HepG2 (cell line): ENCODE measurements around the gene LRPAP1. TPM values are rescaled to one million over a fixed set of nuclear protein-coding genes. Genes with fewer than 3 reads are reported as not detected.

Source experiments
- CBX5 ChIP-seq: sonication (generic); formaldehyde crosslinking; IDR thresholded peaks from 2 replicates; pipeline ENCODE4 v1.4.0; 2020; ENCODE audit warnings: missing genetic modification reagents, borderline replicate concordance
- CCAR2 ChIP-seq: fragments of 200-400 bp; formaldehyde crosslinking; optimal IDR thresholded peaks from 2 replicates; pipeline ENCODE3; 2018; ENCODE audit warnings: low read depth, mild to moderate bottlenecking, low read length, moderate library complexity
- DNMT1 ChIP-seq: sonication (generic); formaldehyde crosslinking; IDR thresholded peaks from 2 replicates; pipeline ENCODE4 v1.5.1; 2020; ENCODE audit warnings: mild to moderate bottlenecking, missing genetic modification reagents
- EHMT2 ChIP-seq: fragments of 200-600 bp; sonication (generic); IDR thresholded peaks from 2 replicates; pipeline ENCODE4 v1.7.0; 2017; ENCODE audit warnings: antibody characterized with exemption, low read depth, low read length, borderline replicate concordance
- ETV5 ChIP-seq: IDR thresholded peaks from 2 replicates; pipeline ENCODE4 v1.6.1; 2018; ENCODE audit warnings: missing biosample characterization, missing genetic modification reagents, inconsistent platforms, borderline replicate concordance
- HMGA1 ChIP-seq: sonication (generic); formaldehyde crosslinking; conservative IDR thresholded peaks from 2 replicates; pipeline ENCODE4 v1.4.0; 2020; ENCODE audit warnings: missing genetic modification reagents
- JUN ChIP-seq: sonication (generic); formaldehyde crosslinking; IDR thresholded peaks from 2 replicates; pipeline ENCODE4 v1.4.0; 2020; ENCODE audit warnings: mild to moderate bottlenecking, missing genetic modification reagents
- MEIS2 ChIP-seq: sonication (generic); formaldehyde crosslinking; IDR thresholded peaks from 2 replicates; pipeline ENCODE4 v1.9.0; 2021; ENCODE audit warnings: mild to moderate bottlenecking, missing genetic modification reagents
- MYNN ChIP-seq: sonication (generic); formaldehyde crosslinking; IDR thresholded peaks from 2 replicates; pipeline ENCODE4 v1.4.0; 2020; ENCODE audit warnings: mild to moderate bottlenecking, low read depth, missing genetic modification reagents
- PCBP1 ChIP-seq: fragments of 200-400 bp; formaldehyde crosslinking; IDR thresholded peaks from 2 replicates; pipeline ENCODE4 v1.6.1; 2017; ENCODE audit warnings: mild to moderate bottlenecking, low read depth, low read length, borderline replicate concordance
- PHF20 ChIP-seq: sonication (generic); formaldehyde crosslinking; IDR thresholded peaks from 2 replicates; pipeline ENCODE4 v1.5.0; 2020; ENCODE audit warnings: mild to moderate bottlenecking, missing genetic modification reagents
- POLR2AphosphoS5 ChIP-seq: IDR thresholded peaks from 2 replicates; pipeline ENCODE4 v1.6.1; 2012; ENCODE audit warnings: low read depth, low read length
- RBAK ChIP-seq: sonication (generic); formaldehyde crosslinking; IDR thresholded peaks from 2 replicates; pipeline ENCODE4 v1.5.1; 2020; ENCODE audit warnings: mild to moderate bottlenecking, missing genetic modification reagents
- SRSF1 ChIP-seq: fragments of 200-400 bp; formaldehyde crosslinking; optimal IDR thresholded peaks from 2 replicates; pipeline ENCODE3; 2017; ENCODE audit warnings: mild to moderate bottlenecking, low read depth, low read length, moderate library complexity
- TBP ChIP-seq: sonication (generic); formaldehyde crosslinking; IDR thresholded peaks from 2 replicates; pipeline ENCODE4 v1.5.0; 2020; ENCODE audit warnings: missing genetic modification reagents
- THAP11 ChIP-seq: IDR thresholded peaks from 2 replicates; pipeline ENCODE4 v1.6.1; 2016; ENCODE audit warnings: missing biosample characterization, missing genetic modification reagents
- ZBTB7B ChIP-seq: sonication (generic); formaldehyde crosslinking; IDR thresholded peaks from 2 replicates; pipeline ENCODE4 v1.4.0; 2020; ENCODE audit warnings: missing genetic modification reagents
- ZNF34 ChIP-seq: sonication (generic); formaldehyde crosslinking; IDR thresholded peaks from 2 replicates; pipeline ENCODE4 v1.4.0; 2020; ENCODE audit warnings: mild to moderate bottlenecking, missing genetic modification reagents, borderline replicate concordance
- ZNF468 ChIP-seq: sonication (generic); formaldehyde crosslinking; IDR thresholded peaks from 2 replicates; pipeline ENCODE4 v1.8.0; 2022; ENCODE audit warnings: mild to moderate bottlenecking, moderate library complexity, missing genetic modification reagents
- ZNF530 ChIP-seq: sonication (generic); formaldehyde crosslinking; IDR thresholded peaks from 2 replicates; pipeline ENCODE4 v1.5.0; 2020; ENCODE audit warnings: low read depth, mild to moderate bottlenecking, missing genetic modification reagents
- ZNF782 ChIP-seq: sonication (generic); formaldehyde crosslinking; IDR thresholded peaks from 2 replicates; pipeline ENCODE4 v1.4.0; 2020; ENCODE audit warnings: missing genetic modification reagents, mild to moderate bottlenecking, borderline replicate concordance
- polyA plus RNA-seq, 8 experiments: library from polyadenylated mRNA; depleted of rRNA in 3 of 8; stranded (reverse) in 7 of 8; unstranded in 1 of 8; fragments of >200 nt; fragmentation: Illumina TruSeq in 4 of 8; extraction: Trizol in 4 of 8; gene quantifications; 2 replicates each; pipeline versions ENCODE4 v1.2.1 to v1.2.3, GENCODE V29; 2011 to 2016; ENCODE audit warnings: low read depth in 4 of 8, missing spikeins in 1 of 8, mixed read lengths in 1 of 8; ENCODE audit not compliant: insufficient read depth in 1 of 8
- total RNA-seq, 5 experiments: library from RNA; depleted of rRNA; stranded (reverse); fragments of >200 nt; fragmentation: Illumina TruSeq; extraction: Trizol; gene quantifications; 2 replicates each; pipeline ENCODE4 v1.2.3, GENCODE V29; 2016; ENCODE audit warnings: low read depth in 1 of 5
- TF ChIP-seq, protein P1 (sequence below): sonication (generic); formaldehyde crosslinking; IDR thresholded peaks from 2 replicates; pipeline ENCODE4 v1.5.1; 2020; ENCODE audit warnings: missing genetic modification reagents, mild to moderate bottlenecking, borderline replicate concordance
- TF ChIP-seq, protein P2 (sequence below): IDR thresholded peaks from 2 replicates; pipeline ENCODE4 v1.6.1; 2016; ENCODE audit warnings: missing biosample characterization, missing genetic modification reagents, low read depth
- TF ChIP-seq, protein P3 (sequence below), 2 experiments: IDR thresholded peaks; 2 replicates each; pipeline ENCODE4 v1.6.1; 2011 to 2012; ENCODE audit warnings: low read length in 2 of 2, borderline replicate concordance in 1 of 2, low read depth in 1 of 2, mild to moderate bottlenecking in 1 of 2, moderate library complexity in 1 of 2
- TF ChIP-seq, protein P4 (sequence below): sonication (generic); formaldehyde crosslinking; IDR thresholded peaks from 2 replicates; pipeline ENCODE4 v1.4.0; 2020; ENCODE audit warnings: mild to moderate bottlenecking, low read depth, missing genetic modification reagents

Gene LRPAP1
- total and polyA plus RNA-seq, 2 of the 13 experiments (the other 11 are each of a cell fraction or from before 2014, with no cell fraction given): 153 to 191 TPM

DNA sequence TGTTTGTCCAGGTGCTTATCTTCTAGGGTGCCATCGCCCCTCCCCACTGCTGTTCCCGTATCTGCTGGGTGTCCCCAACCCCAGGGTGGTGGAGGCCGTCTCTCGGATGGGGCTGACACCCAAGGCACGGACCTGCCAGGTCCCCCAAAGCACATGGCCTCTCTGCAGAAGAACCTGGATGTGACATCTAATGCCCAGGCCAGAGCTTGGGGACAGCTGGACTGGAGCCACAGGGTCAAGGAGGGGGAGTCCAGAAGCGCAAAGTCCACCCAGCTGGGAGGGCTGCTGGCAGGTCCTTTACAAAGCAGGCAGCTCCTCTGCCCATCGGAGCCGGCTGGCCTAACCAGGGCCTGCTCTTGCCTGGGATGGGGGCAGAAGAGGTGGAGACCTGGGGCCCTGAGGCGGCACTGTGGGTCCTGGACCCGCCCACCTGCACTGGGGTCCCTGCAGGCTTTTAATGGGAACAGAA, 69.9 kb downstream of the LRPAP1 start (continued):
- no peak for TF ChIP-seq EHMT2
- TF ChIP-seq MYNN: no peak
- TF ChIP-seq DNMT1 (CRISPR knock-in tag): no peak
- TF ChIP-seq MEIS2 (CRISPR knock-in tag): no peak
- TF ChIP-seq, protein P1, sequence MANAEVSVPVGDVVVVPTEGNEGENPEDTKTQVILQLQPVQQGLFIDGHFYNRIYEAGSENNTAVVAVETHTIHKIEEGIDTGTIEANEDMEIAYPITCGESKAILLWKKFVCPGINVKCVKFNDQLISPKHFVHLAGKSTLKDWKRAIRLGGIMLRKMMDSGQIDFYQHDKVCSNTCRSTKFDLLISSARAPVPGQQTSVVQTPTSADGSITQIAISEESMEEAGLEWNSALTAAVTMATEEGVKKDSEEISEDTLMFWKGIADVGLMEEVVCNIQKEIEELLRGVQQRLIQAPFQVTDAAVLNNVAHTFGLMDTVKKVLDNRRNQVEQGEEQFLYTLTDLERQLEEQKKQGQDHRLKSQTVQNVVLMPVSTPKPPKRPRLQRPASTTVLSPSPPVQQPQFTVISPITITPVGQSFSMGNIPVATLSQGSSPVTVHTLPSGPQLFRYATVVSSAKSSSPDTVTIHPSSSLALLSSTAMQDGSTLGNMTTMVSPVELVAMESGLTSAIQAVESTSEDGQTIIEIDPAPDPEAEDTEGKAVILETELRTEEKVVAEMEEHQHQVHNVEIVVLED (CRISPR knock-in tag): no peak
- TF ChIP-seq ZNF530 (CRISPR knock-in tag): no peak
- no peak for TF ChIP-seq ETV5
- TF ChIP-seq, protein P2, sequence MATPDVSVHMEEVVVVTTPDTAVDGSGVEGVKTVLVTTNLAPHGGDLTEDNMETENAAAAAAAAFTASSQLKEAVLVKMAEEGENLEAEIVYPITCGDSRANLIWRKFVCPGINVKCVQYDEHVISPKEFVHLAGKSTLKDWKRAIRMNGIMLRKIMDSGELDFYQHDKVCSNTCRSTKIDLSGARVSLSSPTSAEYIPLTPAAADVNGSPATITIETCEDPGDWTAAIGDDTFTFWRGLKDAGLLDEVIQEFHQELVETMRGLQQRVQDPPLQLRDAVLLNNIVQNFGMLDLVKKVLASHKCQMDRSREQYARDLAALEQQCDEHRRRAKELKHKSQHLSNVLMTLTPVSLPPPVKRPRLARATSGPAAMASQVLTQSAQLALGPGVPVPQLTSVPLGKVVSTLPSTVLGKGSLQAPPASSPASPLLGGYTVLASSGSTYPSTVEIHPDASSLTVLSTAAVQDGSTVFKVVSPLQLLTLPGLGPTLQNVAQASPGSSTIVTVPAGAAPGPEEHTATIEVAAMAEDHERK (CRISPR knock-in tag): no peak
- no peak for TF ChIP-seq PHF20 (CRISPR knock-in tag)
- no peak for TF ChIP-seq ZNF782 (CRISPR knock-in tag)
- TF ChIP-seq, protein P3, sequence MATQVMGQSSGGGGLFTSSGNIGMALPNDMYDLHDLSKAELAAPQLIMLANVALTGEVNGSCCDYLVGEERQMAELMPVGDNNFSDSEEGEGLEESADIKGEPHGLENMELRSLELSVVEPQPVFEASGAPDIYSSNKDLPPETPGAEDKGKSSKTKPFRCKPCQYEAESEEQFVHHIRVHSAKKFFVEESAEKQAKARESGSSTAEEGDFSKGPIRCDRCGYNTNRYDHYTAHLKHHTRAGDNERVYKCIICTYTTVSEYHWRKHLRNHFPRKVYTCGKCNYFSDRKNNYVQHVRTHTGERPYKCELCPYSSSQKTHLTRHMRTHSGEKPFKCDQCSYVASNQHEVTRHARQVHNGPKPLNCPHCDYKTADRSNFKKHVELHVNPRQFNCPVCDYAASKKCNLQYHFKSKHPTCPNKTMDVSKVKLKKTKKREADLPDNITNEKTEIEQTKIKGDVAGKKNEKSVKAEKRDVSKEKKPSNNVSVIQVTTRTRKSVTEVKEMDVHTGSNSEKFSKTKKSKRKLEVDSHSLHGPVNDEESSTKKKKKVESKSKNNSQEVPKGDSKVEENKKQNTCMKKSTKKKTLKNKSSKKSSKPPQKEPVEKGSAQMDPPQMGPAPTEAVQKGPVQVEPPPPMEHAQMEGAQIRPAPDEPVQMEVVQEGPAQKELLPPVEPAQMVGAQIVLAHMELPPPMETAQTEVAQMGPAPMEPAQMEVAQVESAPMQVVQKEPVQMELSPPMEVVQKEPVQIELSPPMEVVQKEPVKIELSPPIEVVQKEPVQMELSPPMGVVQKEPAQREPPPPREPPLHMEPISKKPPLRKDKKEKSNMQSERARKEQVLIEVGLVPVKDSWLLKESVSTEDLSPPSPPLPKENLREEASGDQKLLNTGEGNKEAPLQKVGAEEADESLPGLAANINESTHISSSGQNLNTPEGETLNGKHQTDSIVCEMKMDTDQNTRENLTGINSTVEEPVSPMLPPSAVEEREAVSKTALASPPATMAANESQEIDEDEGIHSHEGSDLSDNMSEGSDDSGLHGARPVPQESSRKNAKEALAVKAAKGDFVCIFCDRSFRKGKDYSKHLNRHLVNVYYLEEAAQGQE (IDR thresholded peaks at IDR 0.05; ENCODE audit: borderline replicate concordance in 1 of 2, low read depth in 1 of 2, low read length in 2 of 2): no peak
- no peak for TF ChIP-seq CCAR2
- no peak for TF ChIP-seq JUN (CRISPR knock-in tag)
- no peak for TF ChIP-seq SRSF1
- no peak for TF ChIP-seq ZNF34 (CRISPR knock-in tag)
- TF ChIP-seq PCBP1: no peak
- TF ChIP-seq TBP: no peak
- TF ChIP-seq, protein P4, sequence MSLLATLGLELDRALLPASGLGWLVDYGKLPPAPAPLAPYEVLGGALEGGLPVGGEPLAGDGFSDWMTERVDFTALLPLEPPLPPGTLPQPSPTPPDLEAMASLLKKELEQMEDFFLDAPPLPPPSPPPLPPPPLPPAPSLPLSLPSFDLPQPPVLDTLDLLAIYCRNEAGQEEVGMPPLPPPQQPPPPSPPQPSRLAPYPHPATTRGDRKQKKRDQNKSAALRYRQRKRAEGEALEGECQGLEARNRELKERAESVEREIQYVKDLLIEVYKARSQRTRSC: no peak
- no peak for TF ChIP-seq POLR2AphosphoS5
- TF ChIP-seq RBAK (CRISPR knock-in tag): no peak
- TF ChIP-seq HMGA1 (CRISPR knock-in tag): no peak
- TF ChIP-seq ZNF468 (CRISPR knock-in tag): no peak
- TF ChIP-seq CBX5 (CRISPR knock-in tag): no peak
- TF ChIP-seq ZBTB7B (CRISPR knock-in tag): no peak
- no peak for TF ChIP-seq THAP11 (CRISPR knock-in tag)
